GM21717 (cell line): ENCODE results near the gene CAVIN4.

Experiments used
- ATAC-seq: cut with Tn5 transposase; IDR thresholded peaks from one replicate; pipeline ENCODE4 v1.9.1; 2021; ENCODE audit warnings: mild to moderate bottlenecking, moderate library complexity; ENCODE audit not compliant: unreplicated experiment

The CAVIN4 gene, protein sequence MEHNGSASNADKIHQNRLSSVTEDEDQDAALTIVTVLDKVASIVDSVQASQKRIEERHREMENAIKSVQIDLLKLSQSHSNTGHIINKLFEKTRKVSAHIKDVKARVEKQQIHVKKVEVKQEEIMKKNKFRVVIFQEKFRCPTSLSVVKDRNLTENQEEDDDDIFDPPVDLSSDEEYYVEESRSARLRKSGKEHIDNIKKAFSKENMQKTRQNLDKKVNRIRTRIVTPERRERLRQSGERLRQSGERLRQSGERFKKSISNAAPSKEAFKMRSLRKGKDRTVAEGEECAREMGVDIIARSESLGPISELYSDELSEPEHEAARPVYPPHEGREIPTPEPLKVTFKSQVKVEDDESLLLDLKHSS

DNA sequence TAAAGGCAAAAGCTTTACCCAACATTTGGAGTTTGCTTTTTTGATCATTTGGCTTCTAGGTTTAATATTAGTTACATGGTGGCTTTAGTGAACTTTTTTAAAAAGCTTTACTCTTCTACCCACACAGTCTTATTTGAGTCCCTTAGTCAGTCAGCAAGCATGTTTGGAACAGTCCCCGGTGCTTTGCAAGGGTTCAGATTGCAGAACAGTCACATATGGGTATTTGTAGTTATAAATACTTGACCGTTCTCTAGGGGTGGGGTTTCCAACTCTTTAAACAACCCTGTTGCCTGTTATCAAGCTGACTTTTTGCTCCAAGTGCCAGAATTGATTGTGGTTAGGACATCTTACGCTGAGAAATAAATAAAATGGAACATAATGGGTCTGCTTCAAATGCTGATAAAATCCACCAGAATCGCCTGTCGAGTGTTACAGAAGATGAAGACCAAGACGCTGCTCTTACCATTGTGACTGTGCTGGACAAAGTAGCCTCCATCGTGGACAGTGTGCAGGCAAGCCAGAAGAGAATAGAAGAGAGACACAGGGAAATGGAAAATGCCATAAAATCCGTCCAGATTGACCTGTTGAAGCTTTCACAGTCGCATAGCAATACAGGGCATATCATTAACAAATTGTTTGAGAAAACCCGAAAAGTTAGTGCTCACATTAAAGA is at the start of gene CAVIN4:
TSS of gene CAVIN4 (plus strand) at position 304 of the 673 bp plus-strand sequence. CDS start at position 369, 65 bp downstream.
- ATAC-seq, result no peak

DNA sequence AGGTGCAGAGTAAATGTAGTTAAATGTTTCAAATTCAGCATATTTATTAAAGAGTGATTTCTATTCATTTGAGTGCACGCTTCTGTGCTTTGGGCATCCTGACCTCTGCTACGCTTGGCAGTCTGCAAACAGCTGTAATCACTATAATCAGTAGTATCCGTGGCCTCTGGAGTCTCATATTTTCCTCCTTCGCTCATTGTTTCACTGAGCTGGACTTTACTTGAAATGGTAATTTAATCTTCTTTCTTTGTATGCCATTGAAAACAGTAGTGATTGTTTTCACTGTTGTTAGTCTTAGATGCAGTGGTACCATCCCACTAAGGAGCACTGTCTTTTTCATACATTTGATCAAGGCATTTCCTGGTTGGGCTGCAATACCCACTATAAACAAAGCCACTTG is 43.5 kb upstream of the CAVIN4 start:
- no peak for ATAC-seq

DNA sequence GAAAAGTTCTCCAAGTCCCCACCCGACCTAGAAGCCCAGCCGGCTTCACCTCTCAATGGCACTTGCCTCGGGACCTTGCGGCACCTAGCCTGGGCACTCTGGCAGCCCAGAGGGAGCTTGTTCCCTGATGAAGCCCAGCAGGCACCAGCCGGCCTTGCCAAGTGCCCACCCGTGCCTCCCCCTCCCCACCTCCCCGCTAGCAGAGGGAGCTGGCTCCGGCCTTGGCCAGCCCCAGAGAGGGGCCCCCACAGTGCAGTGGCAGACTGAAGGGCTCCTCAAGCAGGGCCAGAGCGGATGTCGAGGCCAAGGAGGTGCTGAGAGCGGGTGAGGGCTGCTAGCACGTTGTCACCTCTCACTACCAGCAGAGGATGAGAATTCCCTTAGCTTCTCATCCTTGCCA is 37.6 kb upstream of the CAVIN4 start:
- ATAC-seq, result no peak

DNA sequence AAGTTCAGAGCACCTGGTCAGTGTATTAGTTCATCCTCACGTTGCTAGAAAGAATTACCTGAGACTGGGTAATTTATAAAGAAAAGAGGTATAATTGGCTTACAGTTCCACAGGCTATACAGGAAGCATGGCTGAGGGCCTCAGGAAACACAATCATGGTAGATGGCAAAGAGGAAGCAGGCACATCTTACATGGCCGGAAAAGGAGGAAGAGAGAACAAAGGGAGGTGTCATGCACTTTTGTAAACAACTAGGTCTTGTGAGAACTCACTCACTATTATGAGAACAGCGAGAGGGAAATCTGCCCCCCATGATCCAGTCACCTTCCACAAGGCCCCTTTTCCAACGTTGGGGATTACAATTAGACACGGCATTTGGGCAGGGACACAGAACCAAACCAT is 28.8 kb upstream of the CAVIN4 start:
- ATAC-seq, result no peak

DNA sequence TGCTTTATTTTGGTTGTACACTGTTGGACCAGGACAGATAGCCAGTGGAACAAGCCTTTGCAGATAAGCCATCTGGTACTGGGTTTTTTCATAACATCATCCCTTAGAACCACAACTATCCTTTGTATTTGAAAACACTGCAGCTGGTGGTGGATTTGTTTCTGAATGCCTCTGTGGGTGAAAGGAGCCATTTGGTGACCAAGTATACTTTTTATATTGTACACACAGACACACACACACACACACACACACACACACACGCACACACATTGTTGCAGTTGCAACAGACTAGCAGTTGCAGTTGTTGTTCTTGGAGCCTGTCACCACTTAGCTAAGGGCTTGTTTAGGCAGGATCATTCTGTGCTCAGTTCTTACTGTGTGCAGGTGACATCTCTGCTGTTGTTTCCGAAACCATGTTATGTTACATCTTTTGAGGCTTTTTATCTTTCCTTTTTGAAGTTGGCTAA is 22.9 kb upstream of the CAVIN4 start:
- ATAC-seq, result peak; percentile 50

DNA sequence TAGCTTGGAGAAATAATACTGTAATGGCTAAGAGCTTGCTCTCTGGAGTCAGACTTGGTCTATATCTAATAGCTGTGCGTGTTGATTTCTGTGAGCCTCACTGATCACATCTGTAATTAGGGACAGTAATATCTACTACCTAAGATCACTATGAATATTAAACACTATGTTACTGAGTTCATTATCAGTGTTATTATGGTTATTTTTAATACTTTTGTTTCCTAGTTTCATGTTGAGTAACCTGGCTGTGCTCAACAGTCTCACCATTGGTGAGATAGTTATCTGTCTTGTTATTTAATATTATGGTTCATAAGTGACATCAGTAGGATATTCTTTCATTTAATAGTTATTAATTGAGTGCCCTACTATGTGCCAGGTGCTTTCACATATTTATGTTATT is 22.4 kb upstream of the CAVIN4 start:
- peak; percentile 70 for ATAC-seq

DNA sequence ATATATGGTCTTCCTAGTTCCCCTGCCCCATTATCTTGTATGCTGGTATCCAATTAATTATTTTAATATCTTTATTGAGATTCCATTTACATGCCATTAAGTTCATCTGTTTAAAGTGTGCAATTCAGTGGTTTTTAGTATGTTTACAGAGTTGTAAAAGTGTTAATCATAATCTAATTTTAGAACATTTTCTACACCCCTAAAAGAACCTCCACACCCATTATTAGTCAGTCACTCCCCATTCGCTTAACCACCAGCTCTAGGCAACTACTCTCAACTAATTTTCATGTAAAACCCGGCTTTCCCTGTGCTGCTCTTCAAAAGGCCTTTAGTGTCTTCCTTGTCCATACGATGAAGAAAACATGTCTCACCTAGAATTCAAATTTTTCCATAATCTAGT is 20.8 kb upstream of the CAVIN4 start:
- no peak for ATAC-seq

DNA sequence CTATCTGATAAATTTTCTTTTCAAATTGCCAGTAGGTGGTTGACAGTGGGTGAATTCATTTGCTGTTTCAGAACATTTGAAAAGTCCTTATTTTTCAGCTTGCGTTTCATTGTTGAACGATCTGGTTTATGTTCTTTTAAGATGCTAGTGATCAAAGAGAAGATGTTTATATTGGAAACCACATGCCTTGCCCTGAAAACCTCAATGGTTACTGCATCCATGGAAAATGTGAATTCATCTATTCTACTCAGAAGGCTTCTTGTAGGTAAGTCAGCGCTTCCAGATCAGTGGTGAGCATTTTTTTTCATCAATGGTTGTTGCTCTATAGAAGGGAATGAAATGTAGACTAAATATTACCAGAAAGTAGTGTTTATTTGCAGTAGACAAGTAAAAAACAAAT is 16.6 kb upstream of the CAVIN4 start:
- no peak for ATAC-seq

DNA sequence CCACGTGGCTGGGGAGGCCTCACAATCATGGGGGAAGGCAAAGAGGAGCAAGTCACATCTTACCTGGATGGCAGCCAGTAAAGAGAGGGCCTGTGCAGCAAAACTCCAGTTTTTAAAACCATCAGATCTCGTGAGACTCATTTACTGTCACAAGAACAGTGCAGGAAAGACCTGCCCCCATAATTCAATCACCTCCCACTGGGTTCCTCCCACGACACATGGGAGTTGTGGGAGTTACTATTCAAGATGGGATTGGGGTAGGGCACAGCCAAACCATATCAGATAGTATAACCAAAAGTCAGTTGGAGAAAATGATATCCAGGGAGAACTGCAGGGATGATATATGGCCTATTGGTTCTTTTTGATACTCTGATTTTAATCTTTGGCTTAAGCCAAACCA is 10.0 kb upstream of the CAVIN4 start:
- no peak for ATAC-seq

DNA sequence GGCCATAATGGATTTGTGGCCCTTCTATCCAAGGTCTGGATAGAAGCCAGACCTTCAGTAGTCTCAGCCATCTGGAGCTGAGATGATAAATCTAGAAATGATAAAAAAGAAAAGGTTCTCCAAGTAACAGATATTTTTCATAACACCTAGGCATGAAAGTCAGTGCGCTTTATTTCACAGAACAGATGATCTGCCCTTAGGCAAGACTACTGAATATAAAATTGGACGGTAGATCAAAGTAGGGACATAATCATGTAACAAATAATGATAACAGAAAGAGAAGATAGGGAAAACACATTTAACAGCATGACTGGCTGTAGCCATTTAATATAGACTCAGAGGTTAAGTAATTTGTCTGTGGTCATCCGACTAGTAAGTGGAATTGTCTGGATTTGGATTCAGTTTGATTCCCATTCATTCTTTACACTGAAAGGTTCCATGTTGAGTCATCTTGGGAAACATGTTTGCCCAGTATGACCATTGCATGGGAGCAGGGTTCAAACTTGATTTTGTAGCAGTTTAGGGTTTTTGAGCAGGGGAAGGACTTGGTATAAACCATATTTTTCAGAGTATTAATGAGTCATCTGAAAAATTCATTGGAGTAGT is 4.1 kb upstream of the CAVIN4 start:
- no peak for ATAC-seq

DNA sequence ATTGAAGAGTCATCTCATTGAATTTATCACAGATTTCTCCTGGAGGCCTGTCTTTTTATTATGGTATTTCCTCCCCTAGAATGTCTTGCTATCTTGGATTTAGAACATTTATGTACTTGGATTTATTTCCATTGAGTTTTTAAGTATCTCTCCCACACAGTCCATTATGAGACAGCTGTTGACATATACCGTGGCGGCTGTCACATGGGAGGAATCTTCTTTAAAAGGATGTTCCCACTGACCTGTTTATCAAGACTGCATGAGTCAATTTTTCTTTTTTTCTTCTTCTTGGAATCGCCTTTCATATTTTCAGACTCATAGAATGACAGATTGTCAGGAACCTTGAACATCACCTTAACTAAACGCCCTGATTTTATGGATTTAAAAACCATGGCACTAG is 2.9 kb upstream of the CAVIN4 start:
- no peak for ATAC-seq

DNA sequence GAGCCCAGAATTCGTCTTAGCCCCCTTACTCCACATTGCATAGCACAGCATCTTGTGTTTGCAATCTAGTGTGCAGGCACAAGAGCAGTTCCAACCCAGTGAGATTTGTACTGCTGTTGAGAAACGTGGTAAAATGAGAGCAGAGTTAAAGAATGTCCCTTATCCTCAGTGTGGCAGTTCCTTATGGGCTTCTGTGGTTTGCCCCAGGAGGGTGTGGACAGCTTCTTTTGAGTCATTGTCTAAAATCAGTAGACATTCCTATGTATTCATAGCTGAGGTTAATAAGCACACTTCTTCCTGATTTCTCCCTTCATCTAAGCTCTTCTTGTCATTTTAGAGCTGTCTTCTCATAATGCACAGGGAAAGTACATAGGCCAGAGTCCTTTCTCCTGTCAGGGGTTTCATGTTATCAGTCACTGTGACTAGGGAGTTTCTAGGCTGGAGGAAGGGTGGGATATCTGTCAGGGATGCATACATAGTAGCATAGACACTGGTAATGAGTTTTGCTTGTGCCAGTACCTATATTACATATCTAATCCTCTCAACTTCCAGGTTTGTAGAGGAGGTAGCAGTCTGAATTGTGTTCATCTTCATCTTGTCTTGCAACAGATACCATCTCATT is 2.0 kb upstream of the CAVIN4 start:
- ATAC-seq, result no peak

DNA sequence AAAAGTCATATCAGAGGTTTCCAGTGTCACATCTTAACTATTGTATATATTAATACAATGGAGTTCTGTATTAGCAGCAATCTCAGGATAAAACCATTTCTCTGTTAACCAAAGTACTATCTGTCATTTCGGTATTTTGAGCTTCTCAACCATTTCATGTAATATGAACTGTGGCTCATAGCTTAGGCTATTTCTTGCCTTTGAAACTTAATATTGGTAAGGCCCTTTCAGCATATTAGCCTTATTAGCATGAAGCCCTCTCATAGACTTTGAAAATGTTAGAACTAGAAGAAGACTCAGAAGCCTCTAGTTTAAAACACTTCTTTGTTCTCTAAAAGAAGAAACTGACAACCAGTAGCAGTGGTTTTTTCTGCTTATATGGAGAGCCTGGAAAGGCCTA is 731 bp downstream of the CAVIN4 start:
- ATAC-seq, result no peak

DNA sequence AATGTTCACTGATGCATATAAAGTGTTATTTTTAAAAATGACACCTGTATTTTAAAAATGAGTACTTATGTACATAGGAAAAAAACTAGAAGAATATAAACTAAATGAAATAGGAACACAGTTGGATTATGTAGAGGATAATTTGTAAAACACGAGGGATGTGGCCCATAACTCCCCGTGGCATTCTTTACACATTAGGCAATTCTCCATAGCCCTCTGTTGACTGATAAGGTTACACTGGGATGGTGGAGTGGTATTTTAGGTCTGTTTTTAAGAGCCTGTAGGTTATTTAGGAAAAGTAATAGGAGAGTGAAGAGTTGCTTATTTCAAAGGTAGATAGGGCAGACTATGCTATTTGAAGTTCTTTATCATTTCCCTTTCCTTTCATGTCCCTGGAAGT is 1.8 kb downstream of the CAVIN4 start:
- no peak for ATAC-seq

DNA sequence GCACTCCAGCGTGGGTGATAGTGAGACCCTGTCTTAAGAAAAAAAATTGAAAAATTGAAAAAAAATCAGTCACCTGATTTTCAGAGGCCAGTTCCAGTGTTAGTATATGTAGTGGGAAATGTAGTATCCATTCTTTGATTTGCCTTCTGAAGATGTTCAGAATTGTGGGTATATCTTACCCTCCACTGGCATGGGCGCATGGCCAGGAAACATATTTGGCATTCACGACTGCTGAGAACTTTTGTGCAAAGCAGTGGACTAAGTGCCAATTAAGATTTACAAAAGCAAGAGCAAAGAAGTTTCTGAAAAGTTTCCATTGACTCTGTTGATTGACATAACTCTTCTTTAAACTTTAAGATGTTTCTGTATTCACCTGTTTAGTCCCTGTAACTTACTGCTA is 2.4 kb downstream of the CAVIN4 start:
- ATAC-seq, result no peak

DNA sequence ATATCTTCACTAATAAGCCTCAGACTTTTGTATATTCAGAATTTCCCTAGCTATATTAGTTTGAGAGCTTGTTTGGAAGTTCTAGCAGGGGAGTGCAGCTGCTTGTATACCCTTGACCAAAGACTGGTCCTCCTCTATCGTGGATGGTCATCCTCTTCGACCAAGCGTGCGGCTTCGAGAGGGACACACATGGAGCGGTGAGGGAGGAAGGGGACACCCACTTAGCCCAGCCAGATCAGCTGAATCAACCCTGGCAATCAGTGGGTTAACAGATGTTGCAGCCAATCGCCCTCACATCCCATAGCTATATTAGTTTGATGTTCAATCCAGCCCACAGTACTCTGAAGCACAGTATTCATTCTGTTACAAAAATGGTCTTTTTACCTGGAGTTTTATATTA is 3.2 kb downstream of the CAVIN4 start:
- ATAC-seq, result no peak

DNA sequence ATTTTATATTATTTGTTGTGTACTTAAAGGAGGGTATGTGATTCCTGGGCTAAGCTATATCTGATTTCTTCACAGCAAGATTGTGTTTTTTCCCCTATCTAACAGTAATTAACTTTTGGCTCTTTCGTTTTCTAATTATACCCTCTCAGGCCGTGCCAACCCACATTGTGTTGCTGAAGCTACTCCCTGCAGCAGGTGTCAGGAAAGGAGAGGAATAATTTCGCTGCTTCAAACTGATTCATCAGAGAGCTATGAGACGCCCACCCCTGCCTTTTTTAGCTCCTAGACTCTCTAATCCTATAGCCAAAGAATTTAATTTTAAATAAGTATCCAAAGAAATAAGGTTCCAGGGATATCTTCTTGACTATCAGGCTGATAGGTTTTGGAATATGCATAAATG is 3.8 kb downstream of the CAVIN4 start:
- ATAC-seq, result no peak

DNA sequence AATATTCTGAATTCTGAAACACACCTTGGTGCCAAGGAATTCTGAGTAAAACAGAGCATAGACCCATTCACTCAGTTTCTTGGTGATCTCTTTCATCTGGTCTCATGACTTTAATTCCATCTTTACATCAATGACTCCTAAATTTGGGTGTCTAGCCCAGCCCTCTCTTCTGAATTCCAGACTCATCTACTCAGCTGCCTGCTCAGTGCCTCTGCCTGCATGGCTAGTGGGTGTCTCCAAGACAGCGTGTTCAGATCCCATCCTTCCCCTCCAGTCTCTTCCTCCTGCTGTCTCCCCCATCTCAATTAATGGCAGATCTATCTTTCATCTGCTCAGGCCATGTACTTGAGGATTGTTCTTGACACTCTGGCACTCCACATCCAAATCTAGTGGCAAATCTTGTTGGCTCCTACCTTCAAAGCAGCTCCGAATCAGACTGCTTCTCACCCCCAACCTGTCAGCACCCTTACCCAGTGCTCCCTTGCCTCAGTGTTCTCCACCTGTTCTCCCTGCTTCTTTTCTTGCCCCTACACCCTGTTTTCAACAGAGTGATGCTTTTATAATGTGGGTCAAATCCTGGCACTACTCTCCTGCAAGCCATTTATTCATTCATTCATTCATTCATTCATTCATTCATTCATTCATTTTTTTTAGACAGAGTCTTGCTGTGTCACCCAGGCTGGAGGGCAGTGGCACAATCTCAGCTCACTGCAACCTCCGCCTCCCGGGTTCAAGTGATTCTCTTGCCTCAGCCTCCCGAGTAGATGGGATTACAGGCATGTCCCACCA is 5.3 kb downstream of the CAVIN4 start:
- ATAC-seq, result no peak

DNA sequence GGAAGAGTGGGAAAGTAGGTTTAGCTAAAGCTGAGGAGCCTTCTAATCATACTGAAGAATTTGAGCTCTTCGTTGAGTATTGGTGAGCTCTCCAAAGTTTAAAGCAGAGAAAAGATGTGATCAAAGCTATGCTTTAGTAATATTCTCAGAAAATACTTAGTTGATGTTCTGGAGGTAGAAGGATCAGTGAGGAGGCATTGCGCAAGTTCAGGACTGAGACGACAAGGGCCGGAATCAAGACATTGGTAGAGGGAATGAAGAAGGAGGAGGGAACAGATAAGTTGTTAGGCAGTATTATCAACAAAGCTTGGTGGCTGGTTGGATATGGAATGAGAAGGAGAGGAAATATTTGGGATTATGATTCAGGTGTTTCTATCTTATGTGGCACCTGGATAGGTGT is 7.1 kb downstream of the CAVIN4 start:
- no peak for ATAC-seq

DNA sequence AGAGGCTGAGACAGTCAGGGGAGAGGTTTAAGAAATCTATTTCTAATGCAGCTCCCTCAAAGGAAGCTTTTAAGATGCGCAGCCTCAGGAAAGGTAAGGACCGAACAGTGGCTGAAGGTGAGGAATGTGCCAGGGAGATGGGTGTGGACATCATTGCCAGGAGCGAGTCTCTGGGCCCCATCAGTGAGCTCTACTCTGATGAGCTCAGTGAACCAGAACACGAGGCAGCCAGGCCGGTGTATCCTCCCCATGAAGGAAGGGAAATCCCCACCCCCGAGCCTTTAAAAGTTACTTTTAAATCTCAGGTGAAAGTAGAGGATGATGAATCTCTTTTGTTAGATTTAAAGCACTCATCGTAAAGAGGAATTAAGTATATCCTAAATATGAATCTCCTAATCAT is 8.2 kb downstream of the CAVIN4 start:
- no peak for ATAC-seq

DNA sequence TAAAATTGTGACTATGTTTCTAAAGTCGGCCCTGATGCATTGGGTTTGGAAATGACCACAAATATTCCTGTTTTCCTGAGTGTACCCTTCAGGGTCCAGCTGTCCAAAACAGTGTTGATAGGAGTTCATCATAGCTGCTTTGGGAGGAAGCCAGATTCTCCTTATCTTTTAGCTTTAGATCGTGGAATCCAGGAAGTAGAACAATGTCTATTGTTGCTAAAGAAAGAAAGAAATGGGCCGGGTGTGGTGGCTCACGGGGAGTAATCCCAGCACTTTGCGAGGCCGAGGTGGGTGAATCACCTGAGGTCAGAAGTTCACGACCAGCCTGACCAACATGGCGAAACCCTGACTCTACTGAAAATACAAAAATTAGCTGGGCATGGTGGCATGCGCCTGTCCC is 9.5 kb downstream of the CAVIN4 start:
- ATAC-seq, result no peak
